SK-N-MC (cell line): ENCODE data around the gene SPATA20.

ENCODE experiments used
- DNase-seq: peaks from one replicate; pipeline ENCODE4 v3.0.0-alpha.2; 2011; ENCODE audit warnings: low read depth, low spot score
- H3K27ac ChIP-seq: fragments of 200-600 bp; sonication (generic); 2 replicates; pipeline ENCODE4 v1.5.1; 2016; ENCODE audit warnings: mixed run types
- H3K36me3 ChIP-seq: fragments of 200-600 bp; sonication (generic); 2 replicates; pipeline ENCODE4 v1.6.1; 2017; ENCODE audit warnings: antibody characterized with exemption, low read length, mixed read lengths; ENCODE audit not compliant: insufficient read depth
- H3K4me3 ChIP-seq: fragments of 200-600 bp; sonication (generic); 2 replicates; pipeline ENCODE4 v1.5.1; 2016
- H3K9ac ChIP-seq: fragments of 200-600 bp; sonication (generic); 2 replicates; pipeline ENCODE4 v1.8.0; 2017; ENCODE audit warnings: mixed run types, mixed read lengths; ENCODE audit not compliant: insufficient read length
- H3K9me3 ChIP-seq: fragments of 200-600 bp; sonication (generic); 2 replicates; pipeline ENCODE4 v1.6.1; 2017; ENCODE audit warnings: low read depth, mild to moderate bottlenecking, antibody characterized with exemption, low read length, moderate library complexity, mixed read lengths
- EZH2 ChIP-seq: fragments of 200-600 bp; sonication (generic); IDR thresholded peaks from one replicate; pipeline ENCODE4 v1.6.1; 2017; ENCODE audit warnings: antibody characterized with exemption
- FOXP2 ChIP-seq: optimal IDR thresholded peaks from 2 replicates; pipeline ENCODE3; 2011; ENCODE audit warnings: mild to moderate bottlenecking, moderate library complexity; ENCODE audit not compliant: insufficient read depth; ENCODE audit errors: extremely low read length, control extremely low read depth
- POLR2AphosphoS5 ChIP-seq: IDR thresholded peaks from 2 replicates; pipeline ENCODE4 v1.6.1; 2012; ENCODE audit warnings: mild to moderate bottlenecking, low read depth, low read length, borderline replicate concordance

SPATA20 gene

DNA sequence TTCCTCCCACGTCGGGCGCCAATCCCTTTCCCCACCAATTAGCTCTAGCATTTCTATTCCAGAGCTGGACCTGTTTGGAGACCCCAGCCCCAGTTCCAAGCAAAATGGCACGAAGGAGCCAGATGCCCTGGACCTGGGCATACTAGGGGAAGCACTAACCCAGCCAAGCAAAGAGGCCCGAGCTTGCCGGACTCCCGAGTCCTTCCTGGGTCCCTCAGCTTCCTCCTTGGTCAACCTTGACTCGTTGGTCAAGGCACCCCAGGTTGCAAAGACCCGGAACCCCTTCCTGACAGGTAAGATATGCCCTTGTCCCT is 5.6 kb upstream of the SPATA20 start:
- H3K27ac ChIP-seq: no peak overlapping the region
- H3K9me3 ChIP-seq: no peaks in the 10 kb centered on the region
- no peak for TF ChIP-seq POLR2AphosphoS5
- no peak for TF ChIP-seq FOXP2
- TF ChIP-seq EZH2: no peak
- H3K9ac ChIP-seq: peak overlapping the region; percentile 69
- no peaks in the 10 kb centered on the region for H3K36me3 ChIP-seq
- DNase-seq: no peak
- H3K4me3 ChIP-seq: peak overlapping the region; percentile 91

DNA sequence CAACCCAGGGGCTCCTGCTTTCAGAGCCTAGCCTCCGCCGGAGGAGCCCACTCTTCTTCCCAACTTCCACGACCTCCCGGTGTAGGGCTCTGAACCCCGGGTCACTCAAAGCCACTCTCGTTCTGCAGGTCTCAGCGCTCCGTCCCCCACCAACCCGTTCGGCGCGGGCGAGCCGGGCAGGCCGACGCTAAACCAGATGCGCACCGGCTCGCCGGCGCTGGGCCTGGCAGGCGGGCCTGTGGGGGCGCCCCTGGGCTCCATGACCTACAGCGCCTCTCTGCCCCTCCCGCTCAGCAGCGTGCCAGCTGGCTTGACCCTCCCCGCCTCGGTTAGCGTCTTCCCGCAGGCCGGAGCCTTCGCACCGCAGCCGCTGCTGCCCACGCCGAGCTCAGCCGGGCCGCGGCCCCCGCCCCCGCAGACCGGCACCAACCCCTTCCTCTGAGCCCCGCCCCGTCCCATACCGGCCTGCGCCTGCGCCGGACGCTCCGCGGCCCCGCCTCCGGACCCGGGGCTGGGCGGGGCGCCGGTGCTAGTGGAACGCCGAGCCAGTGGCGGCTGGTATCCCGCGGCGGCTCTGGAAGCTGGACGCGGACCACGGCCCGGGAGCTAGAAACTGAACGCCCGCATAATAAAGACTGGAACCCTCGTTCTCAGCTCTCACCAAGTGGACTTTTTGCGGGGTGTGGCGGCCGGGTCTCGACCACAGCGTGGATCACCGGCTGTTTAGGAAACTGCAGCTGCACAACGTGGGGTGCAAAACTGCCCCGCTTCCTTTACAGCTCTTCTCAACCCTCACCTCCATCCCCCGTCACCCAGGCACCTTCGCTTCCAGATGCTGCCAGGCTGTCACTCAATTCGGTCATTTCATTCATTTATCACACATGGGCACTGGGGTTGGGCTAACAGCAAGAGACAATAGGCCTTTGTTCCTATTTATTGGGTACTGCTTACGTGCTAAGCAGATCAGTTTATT is 5.0 kb upstream of the SPATA20 start:
- Histone ChIP-seq H3K9me3 (no peaks in the 10 kb centered on the region), H3K9ac (peak overlapping the region; percentile 69), H3K4me3 (peak overlapping the region; percentile 91), H3K36me3 (no peaks in the 10 kb centered on the region), H3K27ac (peak overlapping the region; percentile 57; the same call in 1 of the 2 replicates)
- TF ChIP-seq POLR2AphosphoS5: peak; percentile 67; the same call in 1 of the 2 replicates
- TF ChIP-seq FOXP2: peak; percentile 61
- no peak for TF ChIP-seq EZH2
- DNase-seq: no peak

DNA sequence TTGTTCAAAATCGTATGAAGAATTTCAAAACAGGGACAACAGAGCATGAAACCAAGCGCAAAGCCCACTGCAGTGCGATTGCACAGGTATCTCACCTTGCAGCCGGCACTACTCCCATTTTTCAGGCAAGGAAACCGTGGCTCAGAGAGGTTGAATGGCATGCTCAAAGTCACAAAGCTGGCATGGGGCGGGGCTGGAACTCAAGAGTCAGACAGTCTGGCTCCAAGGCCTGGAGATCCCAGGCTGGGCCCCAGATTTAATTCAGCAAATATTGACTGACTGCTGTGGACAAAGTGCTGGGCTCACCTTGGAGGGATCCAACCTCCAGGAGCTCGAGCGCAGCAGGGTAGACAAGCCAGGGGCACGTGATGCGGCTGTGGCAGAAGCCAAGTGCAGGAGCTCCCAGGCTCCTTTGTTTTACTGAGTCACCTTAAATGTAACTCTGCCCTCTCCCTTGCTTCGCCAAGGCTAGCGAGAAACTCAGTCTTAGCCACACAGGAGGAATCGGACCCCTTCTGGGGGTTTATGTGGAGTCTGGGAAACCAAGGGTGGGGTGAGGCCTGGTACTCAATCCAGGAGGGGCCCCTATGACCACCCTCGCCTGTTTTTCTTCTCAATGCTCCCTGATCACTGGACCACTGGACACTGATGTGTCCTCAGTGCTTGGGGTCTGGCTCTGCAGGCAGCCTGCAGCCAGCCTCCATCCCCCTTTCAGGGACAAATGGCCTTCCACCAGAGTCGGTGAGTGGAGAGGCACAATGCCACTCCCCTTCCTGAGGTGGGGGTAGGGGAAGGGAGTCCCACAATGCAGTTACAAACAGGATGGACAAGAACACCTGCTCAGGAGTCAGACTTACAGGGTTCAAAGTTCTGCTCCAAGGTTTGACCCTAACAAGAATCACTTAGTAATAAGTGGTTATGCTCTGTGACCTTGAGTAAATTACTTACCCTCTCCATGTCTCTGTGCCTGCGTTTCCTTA is 3.9 kb upstream of the SPATA20 start:
- no peaks in the 10 kb centered on the region for H3K9me3 ChIP-seq
- H3K27ac ChIP-seq: peak overlapping the region; percentile 72; the same call in 1 of the 2 replicates
- TF ChIP-seq POLR2AphosphoS5 (no peak), EZH2 (no peak), FOXP2 (no peak)
- H3K4me3 ChIP-seq: peak overlapping the region; percentile 91
- no peaks in the 10 kb centered on the region for H3K36me3 ChIP-seq
- no peak for DNase-seq
- H3K9ac ChIP-seq: peak overlapping the region; percentile 69

DNA sequence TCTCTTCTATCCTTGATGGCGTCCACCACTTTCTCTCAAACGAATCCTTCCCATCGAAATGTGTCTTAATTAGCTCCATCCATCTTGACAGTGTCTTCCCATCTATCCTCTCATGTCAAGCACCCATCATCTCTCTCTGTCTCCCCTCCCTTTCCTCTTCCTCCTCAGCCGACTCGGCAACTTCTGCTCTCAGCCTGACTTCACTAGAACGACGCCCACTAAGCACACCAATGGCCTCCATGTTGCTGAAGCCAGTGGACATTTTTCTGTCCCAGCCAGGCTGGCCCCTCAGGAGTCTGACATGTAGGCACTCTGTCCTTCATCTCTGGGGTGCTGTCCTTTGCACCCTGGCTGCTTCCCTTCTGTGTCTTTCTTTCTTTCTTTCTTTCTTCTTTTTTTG is 2.5 kb upstream of the SPATA20 start:
- Histone ChIP-seq H3K9ac (no peak overlapping the region), H3K9me3 (no peaks in the 10 kb centered on the region), H3K4me3 (no peak overlapping the region), H3K36me3 (no peaks in the 10 kb centered on the region), H3K27ac (no peak overlapping the region)
- TF ChIP-seq FOXP2 (no peak), EZH2 (no peak), POLR2AphosphoS5 (no peak)
- no peak for DNase-seq

DNA sequence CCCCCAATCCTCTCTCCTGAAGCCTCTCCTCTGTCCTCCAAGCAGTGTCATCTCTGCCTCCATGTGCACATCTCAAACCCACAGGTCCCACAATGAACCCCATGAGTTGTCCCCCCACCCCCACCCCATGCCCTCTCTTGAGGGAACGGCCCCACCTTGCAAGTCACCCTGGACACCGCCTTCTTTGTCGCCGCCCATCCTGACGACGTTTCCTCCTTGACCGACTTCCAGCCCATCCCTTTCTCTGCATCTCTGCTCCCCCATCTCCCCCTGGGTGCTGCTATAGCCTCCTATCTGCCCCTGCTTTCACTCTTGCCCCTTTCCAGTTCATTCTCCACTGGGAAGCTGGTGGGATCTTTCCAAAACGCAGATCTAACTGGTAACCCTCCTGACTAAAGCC is 1.7 kb upstream of the SPATA20 start:
- no peak for DNase-seq
- Histone ChIP-seq H3K4me3 (no peak overlapping the region), H3K27ac (no peak overlapping the region), H3K36me3 (no peaks in the 10 kb centered on the region), H3K9me3 (no peaks in the 10 kb centered on the region), H3K9ac (no peak overlapping the region)
- no peak for TF ChIP-seq FOXP2
- TF ChIP-seq POLR2AphosphoS5: no peak
- TF ChIP-seq EZH2: no peak

DNA sequence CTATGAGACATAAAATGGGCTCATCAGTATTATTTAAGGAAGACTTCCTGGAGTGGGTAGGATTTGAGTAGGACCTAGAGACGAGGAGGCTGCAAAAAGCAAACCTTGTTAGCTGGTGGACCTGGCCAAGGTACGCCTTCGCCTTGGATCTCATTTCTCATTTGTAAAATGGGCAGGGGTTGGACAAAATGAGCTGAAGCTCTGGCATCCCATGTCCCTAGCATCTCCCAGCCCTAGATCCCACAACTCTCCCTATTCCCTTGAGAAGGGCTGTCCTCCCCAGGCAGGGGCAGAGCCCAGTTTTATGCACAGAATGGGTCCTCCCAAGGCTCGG is 306 bp upstream of the SPATA20 start:
- no peak for DNase-seq
- Histone ChIP-seq H3K36me3 (no peaks in the 10 kb centered on the region), H3K27ac (no peak overlapping the region), H3K4me3 (peak overlapping the region; percentile 79; the same call in 1 of the 2 replicates), H3K9me3 (no peaks in the 10 kb centered on the region), H3K9ac (no peak overlapping the region)
- no peak for TF ChIP-seq POLR2AphosphoS5
- no peak for TF ChIP-seq EZH2

DNA sequence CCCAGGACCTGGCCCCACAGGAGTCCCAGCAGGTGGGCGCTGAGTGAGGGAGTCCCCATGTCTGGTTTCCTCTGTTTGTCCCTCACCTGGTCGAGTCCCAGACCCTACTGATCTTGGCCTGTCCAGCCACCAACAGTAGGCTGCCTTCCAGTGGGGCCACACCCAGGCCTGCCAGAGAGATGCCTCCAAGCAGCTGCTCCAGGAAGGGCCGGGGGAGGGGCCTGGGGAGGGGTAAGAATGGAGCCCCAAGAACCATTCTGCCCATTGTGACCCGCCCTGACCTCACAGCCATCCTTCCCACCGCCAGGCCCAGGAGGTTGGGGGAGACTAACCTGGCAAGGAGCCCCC is 736 bp downstream of the SPATA20 start:
- H3K36me3 ChIP-seq: no peaks in the 10 kb centered on the region
- H3K4me3 ChIP-seq: no peak overlapping the region; the same call in 1 of the 2 replicates
- TF ChIP-seq FOXP2 (no peak), POLR2AphosphoS5 (no peak), EZH2 (no peak)
- no peak for DNase-seq
- no peaks in the 10 kb centered on the region for H3K9me3 ChIP-seq
- no peak overlapping the region for H3K9ac ChIP-seq
- H3K27ac ChIP-seq: no peak overlapping the region

DNA sequence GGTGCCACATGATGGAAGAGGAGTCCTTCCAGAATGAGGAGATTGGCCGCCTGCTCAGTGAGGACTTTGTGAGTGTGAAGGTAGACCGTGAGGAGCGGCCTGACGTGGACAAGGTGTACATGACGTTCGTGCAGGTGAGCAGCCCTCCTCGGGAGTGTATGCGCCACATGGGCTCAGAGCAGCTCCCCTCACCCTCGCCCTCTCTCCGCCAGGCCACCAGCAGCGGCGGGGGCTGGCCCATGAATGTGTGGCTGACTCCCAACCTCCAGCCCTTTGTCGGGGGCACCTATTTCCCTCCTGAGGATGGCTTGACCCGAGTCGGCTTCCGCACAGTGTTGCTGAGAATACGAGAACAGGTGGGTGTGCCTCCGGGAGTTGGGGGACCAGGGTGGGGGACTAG is 1.9 kb downstream of the SPATA20 start:
- Histone ChIP-seq H3K27ac (no peak overlapping the region), H3K9ac (no peak overlapping the region), H3K4me3 (no peak overlapping the region), H3K9me3 (no peaks in the 10 kb centered on the region), H3K36me3 (no peaks in the 10 kb centered on the region)
- DNase-seq: no peak
- TF ChIP-seq FOXP2 (no peak), POLR2AphosphoS5 (no peak), EZH2 (no peak)
